Measurements from ENCODE around the gene COX11. TPM values are rescaled to one million over a fixed set of nuclear protein-coding genes. Genes with fewer than 3 reads are reported as not detected.

The COX11 gene
- total RNA-seq (10 to 100 TPM; 13.1 to 26.2 (median 17.8) TPM), polyA plus RNA-seq (10 to 100 TPM; 12.6 to 29.1 TPM)

GRCh38 chr17:54968262-54968987 lies at the start of gene COX11, which contains the start of gene STXBP4:
Gene COX11 (minus strand): TSS chr17:54968654. CDS start chr17:54968646, 8 bp downstream.
Gene STXBP4 (plus strand): TSS chr17:54968765. CDS start chr17:54986220, 17,455 bp downstream.
- H3K4me1 ChIP-seq, result peaks cover 19 to 24% (median 20%) of the 10 kb centered on the region in 3 donors
- peak; percentile 93 to 99 (median 98) for ATAC-seq
- H3K36me3 ChIP-seq, result peaks cover 0 to 8% (median 0%) of the 10 kb centered on the region in 3 donors
- H3K4me3 ChIP-seq, result peak within 1 kb of the TSS; percentile 54 to 86 (median 83)
- TF ChIP-seq CTCF (IDR thresholded peaks at IDR 0.05), result peak in 2 of 4 donors; percentile 12 to 27
- WGBS, 2 donors, result 0 to 1% methylated on average over 57 of the region's 57 CpGs
- DNase-seq, result peak; percentile 93 to 98 (median 96)
- intact Hi-C loops (cut with DNase I), result no loop called here
- no peak for FAIRE-seq
- H3K27ac ChIP-seq, result peak within 1 kb of the TSS; percentile 36 to 86 (median 72)
- H3K9me3 ChIP-seq, result no peaks in the 10 kb centered on the region
- H3K27me3 ChIP-seq, result no peaks in the 10 kb centered on the region

DNA sequence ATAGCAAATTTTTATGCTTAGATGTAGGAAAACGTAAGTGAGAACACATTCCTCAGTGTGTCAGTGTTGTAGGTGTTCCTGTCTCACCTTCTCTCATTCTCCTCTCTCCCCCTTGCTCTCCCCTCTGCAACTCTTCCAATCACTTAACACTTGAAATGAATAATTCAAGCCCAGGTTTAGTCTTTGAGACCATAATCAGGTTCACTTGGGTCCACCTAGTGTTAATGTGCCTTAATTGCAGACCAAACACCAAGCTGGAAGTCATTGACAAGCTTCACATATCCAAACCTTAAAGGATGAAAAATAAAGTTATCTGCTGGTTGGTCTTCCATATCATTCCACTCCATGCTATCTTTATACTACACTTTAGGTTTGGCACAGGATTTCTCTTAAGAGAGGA lies 37.1 kb upstream of the COX11 start:
- TF ChIP-seq CTCF (IDR thresholded peaks at IDR 0.05), result no peak

DNA sequence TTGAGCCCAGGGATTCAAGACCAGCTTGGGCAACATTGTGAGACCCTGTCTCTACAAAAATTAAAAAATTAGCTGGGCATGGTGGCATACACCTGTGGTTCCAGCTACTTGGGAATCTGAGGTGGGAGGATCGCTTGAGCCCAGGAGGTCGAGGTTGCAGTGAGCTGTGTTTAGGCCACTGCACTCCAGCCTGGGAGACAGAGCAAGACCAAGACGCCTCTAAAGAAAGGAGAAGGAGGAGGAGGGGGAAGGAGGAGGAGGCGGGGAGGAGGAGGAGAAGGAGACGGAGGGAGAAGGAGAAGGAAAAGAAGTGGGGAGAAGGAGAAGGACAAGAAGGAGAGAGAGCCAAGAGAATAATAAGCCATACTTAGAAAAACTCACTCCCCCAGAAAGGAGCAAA lies 36.0 kb upstream of the COX11 start:
- 86 to 91% methylated on average over 5 of the region's 5 CpGs for WGBS, 2 donors
- Histone ChIP-seq H3K27ac (no peak overlapping the region), H3K9me3 (no peaks in the 10 kb centered on the region), H3K4me1 (no peaks in the 10 kb centered on the region), H3K27me3 (no peaks in the 10 kb centered on the region), H3K36me3 (peaks cover 0 to 16% (median 0%) of the 10 kb centered on the region in 3 donors), H3K4me3 (no peak overlapping the region)
- intact Hi-C loops (cut with DNase I), result no loop called here
- ATAC-seq (no peak), FAIRE-seq (no peak), DNase-seq (no peak)
- TF ChIP-seq CTCF (IDR thresholded peaks at IDR 0.05), result no peak

More for the DNA sequence above, 37.1 kb upstream of the COX11 start:
- Histone ChIP-seq H3K9me3 (no peaks in the 10 kb centered on the region), H3K27ac (no peak overlapping the region), H3K27me3 (no peaks in the 10 kb centered on the region), H3K4me3 (no peak overlapping the region), H3K36me3 (peaks cover 0 to 10% (median 0%) of the 10 kb centered on the region in 3 donors), H3K4me1 (no peaks in the 10 kb centered on the region)
- DNase-seq, result no peak
- intact Hi-C loops (cut with DNase I), result no loop called here
- peak in 2 of 4 donors; percentile 44 to 49 for ATAC-seq
- WGBS, 2 donors, result 89 to 93% methylated on average over 1 of the region's 1 CpG
- no peak for FAIRE-seq

DNA sequence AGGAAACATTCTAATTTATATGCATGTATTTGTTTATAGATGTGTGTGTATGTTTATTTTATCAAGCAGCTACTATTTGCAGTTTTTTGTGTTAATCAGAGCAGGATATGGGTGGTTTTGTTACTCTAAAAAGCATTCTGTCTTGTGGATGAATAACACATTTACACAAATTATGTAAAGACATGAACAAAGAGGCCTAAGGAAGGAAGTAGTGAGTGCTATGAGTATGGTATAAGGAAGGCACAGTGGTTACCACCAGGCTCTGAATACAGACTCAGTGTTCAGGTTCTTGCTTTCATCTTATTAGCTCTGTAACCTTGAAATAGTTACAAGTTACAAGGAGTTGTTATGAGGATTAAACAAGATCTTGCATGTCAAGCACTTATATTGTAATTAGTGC lies 34.0 kb upstream of the COX11 start:
- no peak for FAIRE-seq
- no peak for DNase-seq
- no peak for ATAC-seq
- Histone ChIP-seq H3K27ac (no peak overlapping the region), H3K9me3 (no peaks in the 10 kb centered on the region), H3K36me3 (peaks cover 0 to 9% (median 0%) of the 10 kb centered on the region in 3 donors), H3K4me3 (no peak overlapping the region), H3K4me1 (no peaks in the 10 kb centered on the region), H3K27me3 (no peaks in the 10 kb centered on the region)
- TF ChIP-seq CTCF (IDR thresholded peaks at IDR 0.05), result no peak
- intact Hi-C loops (cut with DNase I), result no loop called here

DNA sequence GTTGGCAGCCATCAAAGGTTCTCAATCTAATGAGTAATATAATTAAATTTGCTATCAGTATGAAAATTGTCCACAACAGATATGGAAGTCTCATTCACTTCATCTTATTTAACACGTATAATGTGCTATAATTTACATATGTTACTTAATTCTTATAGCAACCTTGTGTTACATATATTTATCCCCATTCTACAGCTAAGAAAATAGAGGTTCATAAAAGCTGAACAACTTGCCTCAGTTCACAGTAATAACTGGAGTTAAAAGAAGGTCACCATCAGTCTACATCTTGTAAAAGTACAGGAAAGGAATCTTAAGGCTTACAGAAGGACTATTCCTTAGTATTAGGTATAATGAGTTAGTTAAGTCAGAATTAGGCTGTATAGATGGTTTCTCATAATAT lies 28.0 kb upstream of the COX11 start:
- 90 to 93% methylated on average over 1 of the region's 1 CpG for whole genome bisulfite sequencing, 2 donors
- H3K27ac ChIP-seq, result no peak overlapping the region
- H3K27me3 ChIP-seq, result no peaks in the 10 kb centered on the region
- TF ChIP-seq CTCF (IDR thresholded peaks at IDR 0.05), result no peak
- no peak overlapping the region for H3K4me3 ChIP-seq
- ATAC-seq, result no peak
- peaks cover 0 to 9% (median 0%) of the 10 kb centered on the region in 3 donors for H3K36me3 ChIP-seq
- no peak for FAIRE-seq
- DNase-seq, result no peak
- H3K9me3 ChIP-seq, result no peaks in the 10 kb centered on the region
- no peaks in the 10 kb centered on the region for H3K4me1 ChIP-seq
- intact Hi-C loops (cut with DNase I), result loop anchor here in 1 of 3 donors (10.0 kb wide), 1 partner anchor 358 kb away; no protein-coding TSS in a partner anchor
